ENCODE data around the gene GBP4. TPM values are rescaled to one million over a fixed set of nuclear protein-coding genes. Genes with fewer than 3 reads are reported as not detected.

GBP4 gene
- total RNA-seq, 1 donor from 2014 or later, result 5.5 TPM

DNA sequence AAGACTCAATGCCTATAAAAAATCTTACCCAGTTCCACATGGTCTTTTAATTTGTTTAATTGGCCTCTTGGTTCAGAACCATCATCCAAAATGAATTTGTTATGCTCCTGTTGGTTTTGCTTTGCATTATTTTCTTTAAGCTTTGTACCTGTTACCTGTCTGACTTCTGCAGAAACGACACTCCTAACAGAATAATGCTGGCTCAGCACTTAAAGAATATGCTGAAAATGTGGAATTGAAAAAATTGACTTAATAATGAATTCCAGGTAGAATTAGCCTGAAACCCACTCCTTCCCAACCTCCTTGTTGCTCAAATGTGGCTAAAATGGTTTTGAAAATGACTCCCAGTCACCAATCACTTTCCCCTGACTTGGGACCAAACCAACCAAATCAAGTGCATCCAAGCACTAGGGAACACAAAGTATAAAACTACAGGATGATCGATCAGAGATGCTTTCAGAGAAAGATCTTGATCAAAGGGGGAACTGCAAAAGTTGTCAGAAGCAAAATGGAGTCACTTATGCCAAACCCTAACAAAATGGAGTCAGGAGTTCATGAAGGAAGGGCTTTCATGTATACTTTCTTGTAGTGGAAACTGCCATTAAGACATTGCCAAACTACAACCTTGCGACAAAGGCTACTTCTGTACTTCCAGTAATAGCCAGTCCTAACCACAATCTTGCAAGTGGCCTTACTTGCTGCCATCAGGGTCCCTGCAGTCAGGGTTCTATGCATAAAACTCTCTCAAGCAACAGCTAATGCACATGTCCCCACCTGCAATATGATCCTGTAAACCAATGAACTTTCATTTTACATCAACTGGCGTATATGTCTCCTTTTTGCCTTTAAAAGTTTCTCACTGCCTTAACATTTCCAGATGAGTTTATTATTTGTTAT is 28.3 kb downstream of the GBP4 start:
- TF ChIP-seq, protein P1, sequence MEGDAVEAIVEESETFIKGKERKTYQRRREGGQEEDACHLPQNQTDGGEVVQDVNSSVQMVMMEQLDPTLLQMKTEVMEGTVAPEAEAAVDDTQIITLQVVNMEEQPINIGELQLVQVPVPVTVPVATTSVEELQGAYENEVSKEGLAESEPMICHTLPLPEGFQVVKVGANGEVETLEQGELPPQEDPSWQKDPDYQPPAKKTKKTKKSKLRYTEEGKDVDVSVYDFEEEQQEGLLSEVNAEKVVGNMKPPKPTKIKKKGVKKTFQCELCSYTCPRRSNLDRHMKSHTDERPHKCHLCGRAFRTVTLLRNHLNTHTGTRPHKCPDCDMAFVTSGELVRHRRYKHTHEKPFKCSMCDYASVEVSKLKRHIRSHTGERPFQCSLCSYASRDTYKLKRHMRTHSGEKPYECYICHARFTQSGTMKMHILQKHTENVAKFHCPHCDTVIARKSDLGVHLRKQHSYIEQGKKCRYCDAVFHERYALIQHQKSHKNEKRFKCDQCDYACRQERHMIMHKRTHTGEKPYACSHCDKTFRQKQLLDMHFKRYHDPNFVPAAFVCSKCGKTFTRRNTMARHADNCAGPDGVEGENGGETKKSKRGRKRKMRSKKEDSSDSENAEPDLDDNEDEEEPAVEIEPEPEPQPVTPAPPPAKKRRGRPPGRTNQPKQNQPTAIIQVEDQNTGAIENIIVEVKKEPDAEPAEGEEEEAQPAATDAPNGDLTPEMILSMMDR (IDR thresholded peaks at IDR 0.05; ENCODE audit: unreplicated experiment), result no peak
- no peak overlapping the region for H3K27ac Mint-ChIP-seq
- H3K36me3 Mint-ChIP-seq, result no peaks in the 10 kb centered on the region
- H3K4me3 Mint-ChIP-seq, result no peak overlapping the region
- no peaks in the 10 kb centered on the region for H3K9me3 Mint-ChIP-seq
- peaks cover 12% of the 10 kb centered on the region for H3K4me1 Mint-ChIP-seq
- DNase-seq (ENCODE audit: low spot score in 2 of 2, unreplicated experiment in 2 of 2), result no peak
- H3K27me3 Mint-ChIP-seq (ENCODE audit: low read depth), result no peaks in the 10 kb centered on the region

DNA sequence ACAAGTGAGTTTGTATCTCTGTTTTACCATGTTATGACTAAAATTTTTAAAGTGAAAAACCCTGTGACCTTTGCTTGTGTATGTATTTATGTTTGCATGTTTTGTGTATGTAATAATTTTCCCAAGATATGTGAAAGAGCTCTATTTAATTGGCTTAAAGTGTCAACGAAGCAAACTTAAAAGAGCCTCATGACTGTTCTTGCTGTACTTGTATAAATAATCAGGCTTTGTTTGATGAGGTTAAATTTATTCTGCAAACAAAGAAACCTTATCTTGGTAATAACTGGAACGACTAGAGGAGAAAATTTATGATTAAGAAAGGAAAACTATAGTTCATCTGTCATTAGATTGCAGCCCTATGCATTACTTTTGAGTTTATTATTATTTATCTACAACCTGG is 29.6 kb downstream of the GBP4 start:
- TF ChIP-seq, protein P1 (IDR thresholded peaks at IDR 0.05; ENCODE audit: unreplicated experiment), result no peak
- Mint-ChIP-seq H3K9me3 (no peaks in the 10 kb centered on the region), H3K4me3 (no peak overlapping the region), H3K4me1 (peaks cover 12% of the 10 kb centered on the region), H3K27ac (no peak overlapping the region), H3K36me3 (no peaks in the 10 kb centered on the region), H3K27me3 (ENCODE audit: low read depth) (no peaks in the 10 kb centered on the region)
- no peak for DNase-seq (ENCODE audit: low spot score in 2 of 2, unreplicated experiment in 2 of 2)

DNA sequence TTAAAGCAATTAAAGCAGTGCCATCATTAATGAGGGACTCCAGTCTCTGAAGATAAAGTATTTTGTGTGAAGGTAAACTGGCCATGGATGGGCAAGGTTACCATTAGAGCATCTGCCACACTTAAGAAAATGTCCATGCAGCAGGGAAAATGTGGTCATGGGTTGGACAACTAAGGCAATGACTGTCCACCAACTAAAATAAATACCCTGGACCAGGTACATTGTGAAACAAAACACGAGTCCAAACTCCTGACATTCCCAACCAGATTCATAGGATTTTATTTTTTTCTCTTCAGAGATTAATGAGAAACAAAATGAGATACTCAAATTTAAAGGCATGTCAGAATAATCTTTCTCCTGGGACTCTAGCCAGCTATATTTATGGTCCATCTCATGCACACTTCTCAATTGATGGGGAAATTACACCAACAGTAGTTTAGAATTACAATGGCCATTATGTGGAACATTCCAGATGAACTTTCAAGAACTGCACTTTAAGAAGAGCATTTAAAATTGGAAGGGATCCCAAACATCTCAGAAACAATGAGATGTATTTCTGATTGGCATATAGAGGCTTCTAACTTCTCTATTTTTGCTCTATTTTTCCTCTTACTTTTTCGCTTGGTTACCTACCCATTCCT is 31.0 kb downstream of the GBP4 start:
- H3K27me3 Mint-ChIP-seq (ENCODE audit: low read depth), result no peaks in the 10 kb centered on the region
- TF ChIP-seq, protein P1 (IDR thresholded peaks at IDR 0.05; ENCODE audit: unreplicated experiment), result no peak
- H3K4me3 Mint-ChIP-seq, result no peak overlapping the region
- no peak overlapping the region for H3K27ac Mint-ChIP-seq
- no peaks in the 10 kb centered on the region for H3K9me3 Mint-ChIP-seq
- H3K4me1 Mint-ChIP-seq, result peaks cover 12% of the 10 kb centered on the region
- no peaks in the 10 kb centered on the region for H3K36me3 Mint-ChIP-seq
- DNase-seq (ENCODE audit: low spot score in 2 of 2, unreplicated experiment in 2 of 2), result no peak

DNA sequence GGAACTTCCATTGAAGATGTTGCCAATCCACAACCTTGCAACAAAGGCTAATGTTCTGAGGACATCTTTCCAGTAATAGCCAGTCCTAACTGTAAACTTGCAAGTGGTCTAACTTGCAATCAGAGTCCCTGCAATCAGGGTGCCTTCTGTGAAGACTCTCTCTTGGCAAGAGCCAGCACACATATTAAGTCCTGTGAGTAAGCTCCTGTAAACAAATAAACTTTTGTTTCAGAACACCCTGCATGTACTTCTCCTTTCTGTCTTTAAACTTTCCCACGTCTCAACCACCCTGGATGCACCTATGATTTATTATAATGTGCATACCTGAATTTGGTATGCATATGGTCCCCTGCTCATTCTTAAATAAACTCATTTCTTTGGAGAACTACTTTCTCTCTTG is 32.0 kb downstream of the GBP4 start:
- H3K4me1 Mint-ChIP-seq, result peaks cover 12% of the 10 kb centered on the region
- H3K36me3 Mint-ChIP-seq, result no peaks in the 10 kb centered on the region
- DNase-seq (ENCODE audit: low spot score in 2 of 2, unreplicated experiment in 2 of 2), result no peak
- H3K27ac Mint-ChIP-seq, result no peak overlapping the region
- H3K27me3 Mint-ChIP-seq (ENCODE audit: low read depth), result no peaks in the 10 kb centered on the region
- H3K9me3 Mint-ChIP-seq, result no peaks in the 10 kb centered on the region
- TF ChIP-seq, protein P1 (IDR thresholded peaks at IDR 0.05; ENCODE audit: unreplicated experiment), result no peak
- H3K4me3 Mint-ChIP-seq, result no peak overlapping the region

DNA sequence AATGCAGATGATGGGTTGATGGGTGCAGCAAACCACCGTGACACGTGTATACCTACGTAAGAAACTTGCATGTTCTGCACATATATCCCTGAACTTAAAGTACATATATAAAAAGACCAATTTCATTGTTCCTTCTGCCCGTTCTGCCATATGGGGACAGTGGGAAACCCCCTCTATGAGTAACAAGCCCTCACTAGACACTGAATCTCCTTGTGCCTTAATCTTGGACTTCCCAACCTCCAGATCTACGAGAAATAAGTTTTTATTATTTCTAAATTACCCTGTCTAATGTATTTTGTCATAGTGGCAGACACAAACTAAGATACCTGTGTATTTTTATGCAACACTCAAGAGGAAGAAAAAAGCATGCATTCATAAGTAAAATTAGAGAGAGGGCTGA is 32.9 kb downstream of the GBP4 start:
- H3K9me3 Mint-ChIP-seq, result peaks cover 3% of the 10 kb centered on the region
- DNase-seq (ENCODE audit: low spot score in 2 of 2, unreplicated experiment in 2 of 2), result no peak

More for the DNA sequence above, 32.9 kb downstream of the GBP4 start:
- H3K27ac Mint-ChIP-seq, result no peak overlapping the region
- H3K4me1 Mint-ChIP-seq, result peaks cover 12% of the 10 kb centered on the region
- H3K36me3 Mint-ChIP-seq, result no peaks in the 10 kb centered on the region
- no peaks in the 10 kb centered on the region for H3K27me3 Mint-ChIP-seq (ENCODE audit: low read depth)
- TF ChIP-seq, protein P1 (IDR thresholded peaks at IDR 0.05; ENCODE audit: unreplicated experiment), result no peak
- H3K4me3 Mint-ChIP-seq, result no peak overlapping the region

Measured in mesothelial cell of epicardium (in vitro differentiated cells).